Measurements from ENCODE around the gene ITGA3.

ITGA3 gene

GRCh38 chr17:50033316-50033715 is 22.6 kb upstream of the ITGA3 start:
- Histone ChIP-seq H3K79me2 (no peaks in the 10 kb centered on the region), H3K9ac (no peak overlapping the region), H3K4me1 (no peaks in the 10 kb centered on the region), H2AFZ (no peak overlapping the region), H3K4me2 (ENCODE audit: low read length) (no peak overlapping the region), H3K27ac (no peak overlapping the region), H3K4me3 (ENCODE audit: low read depth, low read length) (no peak overlapping the region), H3K36me3 (ENCODE audit: control insufficient read depth, insufficient read depth, low read length) (no peaks in the 10 kb centered on the region), H3K9me3 (ENCODE audit: control insufficient read depth, low read length) (no peaks in the 10 kb centered on the region), H3K27me3 (ENCODE audit: control insufficient read depth, insufficient read depth, low read length) (no peaks in the 10 kb centered on the region)
- no peak for TF ChIP-seq CTCF (IDR thresholded peaks at IDR 0.05)

DNA sequence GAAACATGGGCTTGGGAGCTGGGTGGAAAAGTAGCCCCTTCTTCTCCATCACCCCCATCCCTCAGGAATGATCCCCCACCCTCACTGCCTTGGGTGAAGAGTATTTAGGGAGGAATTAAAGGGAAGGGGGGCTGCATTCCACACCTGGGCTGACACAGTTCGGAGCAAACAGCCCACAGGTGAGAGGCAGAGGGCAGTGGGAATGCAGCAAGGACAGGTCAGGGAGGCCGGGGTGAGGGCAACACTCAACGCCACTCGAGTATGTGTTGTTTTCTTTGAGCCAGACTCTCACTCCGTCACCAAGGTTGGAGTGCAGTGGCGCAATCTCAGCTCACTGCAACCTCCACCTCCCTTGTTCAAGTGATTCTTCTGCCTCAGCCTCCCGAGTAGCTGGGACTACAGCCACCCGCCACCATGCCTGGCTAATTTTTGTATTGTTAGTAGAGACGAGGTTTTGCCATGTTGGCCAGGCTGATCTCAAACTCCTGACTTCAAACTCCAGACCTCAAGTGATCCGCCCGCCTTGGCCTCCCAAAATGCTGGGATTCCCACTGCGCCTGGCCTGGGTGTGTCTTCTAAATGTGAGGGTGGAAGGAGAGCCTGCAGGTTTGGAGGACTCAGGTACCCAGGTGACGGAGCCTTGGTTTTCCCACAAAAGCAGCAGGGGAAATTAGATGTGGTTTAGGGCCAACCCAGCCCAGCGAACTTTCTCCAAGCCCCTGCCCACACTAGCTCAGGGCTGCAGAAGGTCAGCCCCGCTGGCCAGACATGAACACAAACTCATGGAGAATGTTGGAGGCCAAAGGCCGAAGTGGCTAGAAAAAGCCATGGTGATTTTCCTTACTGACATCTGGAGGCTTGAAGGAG is 21.2 kb upstream of the ITGA3 start:
- TF ChIP-seq CTCF (IDR thresholded peaks at IDR 0.05), result no peak
- Histone ChIP-seq H3K36me3 (ENCODE audit: control insufficient read depth, insufficient read depth, low read length) (no peaks in the 10 kb centered on the region), H3K27ac (no peak overlapping the region), H3K9me3 (ENCODE audit: control insufficient read depth, low read length) (no peaks in the 10 kb centered on the region), H3K4me3 (ENCODE audit: low read depth, low read length) (no peak overlapping the region), H2AFZ (no peak overlapping the region), H3K4me1 (no peaks in the 10 kb centered on the region), H3K9ac (no peak overlapping the region), H3K79me2 (no peaks in the 10 kb centered on the region), H3K27me3 (ENCODE audit: control insufficient read depth, insufficient read depth, low read length) (no peaks in the 10 kb centered on the region), H3K4me2 (ENCODE audit: low read length) (no peak overlapping the region)

DNA sequence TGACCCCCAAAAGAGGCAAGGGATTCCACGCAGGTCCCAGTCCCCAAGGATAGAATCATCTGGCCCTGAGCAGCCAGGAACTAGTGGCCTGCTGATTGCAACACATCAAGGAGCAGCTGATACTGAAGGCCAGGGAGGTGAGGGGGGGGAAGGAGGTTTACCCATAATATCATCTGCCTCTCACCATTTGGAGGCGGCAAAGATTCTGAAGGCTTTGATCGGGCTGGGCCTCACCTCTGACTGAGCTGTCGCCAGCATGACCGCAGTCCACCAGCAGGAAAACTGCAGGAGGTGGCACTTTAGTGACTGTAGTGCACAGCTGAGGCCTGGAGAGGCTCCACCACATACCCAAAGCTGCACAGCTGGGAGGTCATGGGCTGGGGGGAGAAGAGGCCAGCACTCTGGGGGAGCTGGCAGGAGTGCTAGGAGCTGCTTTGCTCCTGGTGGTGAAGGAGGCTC is 20.5 kb upstream of the ITGA3 start:
- no peak overlapping the region for H3K9ac ChIP-seq
- H3K36me3 ChIP-seq (ENCODE audit: control insufficient read depth, insufficient read depth, low read length), result no peaks in the 10 kb centered on the region
- no peak overlapping the region for H3K4me3 ChIP-seq (ENCODE audit: low read depth, low read length)
- H3K79me2 ChIP-seq, result no peaks in the 10 kb centered on the region
- no peak overlapping the region for H3K4me2 ChIP-seq (ENCODE audit: low read length)
- H2AFZ ChIP-seq, result no peak overlapping the region
- H3K9me3 ChIP-seq (ENCODE audit: control insufficient read depth, low read length), result no peaks in the 10 kb centered on the region
- no peak overlapping the region for H3K27ac ChIP-seq
- no peaks in the 10 kb centered on the region for H3K27me3 ChIP-seq (ENCODE audit: control insufficient read depth, insufficient read depth, low read length)
- no peaks in the 10 kb centered on the region for H3K4me1 ChIP-seq
- no peak for TF ChIP-seq CTCF (IDR thresholded peaks at IDR 0.05)

DNA sequence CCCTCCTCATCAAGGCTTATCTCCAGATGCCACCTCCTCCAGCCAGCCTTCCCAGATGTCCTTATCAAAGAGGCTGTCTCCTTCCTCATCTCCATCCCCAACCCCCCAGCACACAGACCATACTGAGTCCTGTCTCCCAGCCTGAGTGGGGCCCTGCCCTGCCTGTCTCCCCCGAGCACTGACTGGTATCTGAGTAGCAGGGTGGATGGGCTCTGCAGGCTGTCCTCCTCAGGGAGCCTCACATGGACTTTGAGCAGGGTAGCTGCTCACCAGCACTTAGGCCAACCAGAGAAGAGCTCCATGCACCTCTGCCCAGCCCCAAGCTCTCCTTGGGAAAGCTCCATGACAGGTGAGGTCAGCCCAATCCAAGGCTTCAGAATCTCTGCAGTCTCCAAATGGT is 20.0 kb upstream of the ITGA3 start:
- no peaks in the 10 kb centered on the region for H3K36me3 ChIP-seq (ENCODE audit: control insufficient read depth, insufficient read depth, low read length)
- no peaks in the 10 kb centered on the region for H3K79me2 ChIP-seq
- no peaks in the 10 kb centered on the region for H3K4me1 ChIP-seq
- H3K27ac ChIP-seq, result no peak overlapping the region
- H3K4me2 ChIP-seq (ENCODE audit: low read length), result no peak overlapping the region
- no peaks in the 10 kb centered on the region for H3K9me3 ChIP-seq (ENCODE audit: control insufficient read depth, low read length)
- TF ChIP-seq CTCF (IDR thresholded peaks at IDR 0.05), result no peak
- no peak overlapping the region for H3K4me3 ChIP-seq (ENCODE audit: low read depth, low read length)
- no peak overlapping the region for H2AFZ ChIP-seq
- no peak overlapping the region for H3K9ac ChIP-seq
- no peaks in the 10 kb centered on the region for H3K27me3 ChIP-seq (ENCODE audit: control insufficient read depth, insufficient read depth, low read length)

Measured in parathyroid adenoma (tissue), 2 donors.